ENCODE data around the gene SETBP1.

SETBP1 gene

GRCh38 chr18:44841752-44842587 is 161.3 kb downstream of the SETBP1 start:
- no peak for DNase-seq (ENCODE audit: low spot score)

GRCh38 chr18:44842588-44843412 is 162.1 kb downstream of the SETBP1 start:
- no peak for DNase-seq (ENCODE audit: low spot score)

- no peak for DNase-seq (ENCODE audit: low spot score)
These were observed 163.8 kb downstream of the SETBP1 start for GRCh38 chr18:44844486-44844885.

- no peak for DNase-seq (ENCODE audit: low spot score)
These were observed 165.8 kb downstream of the SETBP1 start for GRCh38 chr18:44846450-44846849.

- DNase-seq (ENCODE audit: low spot score), result peak; percentile 8
These were observed 168.1 kb downstream of the SETBP1 start for GRCh38 chr18:44848644-44849335.

- DNase-seq (ENCODE audit: low spot score), result peak; percentile 82
These were observed 168.7 kb downstream of the SETBP1 start for GRCh38 chr18:44849361-44849760.

- DNase-seq (ENCODE audit: low spot score), result no peak
These were observed 169.3 kb downstream of the SETBP1 start for GRCh38 chr18:44850001-44850400.

- DNase-seq (ENCODE audit: low spot score), result no peak
These were observed 171.4 kb downstream of the SETBP1 start for GRCh38 chr18:44851856-44852621.

- peak; percentile 17 for DNase-seq (ENCODE audit: low spot score)
These were observed 172.1 kb downstream of the SETBP1 start for GRCh38 chr18:44852818-44853217.

GRCh38 chr18:44853430-44853829 is 172.7 kb downstream of the SETBP1 start:
- no peak for DNase-seq (ENCODE audit: low spot score)

GRCh38 chr18:44855681-44856080 is 175.0 kb downstream of the SETBP1 start:
- no peak for DNase-seq (ENCODE audit: low spot score)

GRCh38 chr18:44856157-44856556 is 175.5 kb downstream of the SETBP1 start:
- DNase-seq (ENCODE audit: low spot score), result no peak

GRCh38 chr18:44857081-44857480 is 176.4 kb downstream of the SETBP1 start:
- DNase-seq (ENCODE audit: low spot score), result no peak

GRCh38 chr18:44857744-44858491 is 177.2 kb downstream of the SETBP1 start:
- DNase-seq (ENCODE audit: low spot score), result no peak

- peak; percentile 53 for DNase-seq (ENCODE audit: low spot score)
These were observed 178.6 kb downstream of the SETBP1 start for GRCh38 chr18:44859263-44859662.

- no peak for DNase-seq (ENCODE audit: low spot score)
These were observed 179.2 kb downstream of the SETBP1 start for GRCh38 chr18:44859751-44860439.

- DNase-seq (ENCODE audit: low spot score), result no peak
These were observed 181.4 kb downstream of the SETBP1 start for GRCh38 chr18:44862112-44862511.

- no peak for DNase-seq (ENCODE audit: low spot score)
These were observed 185.4 kb downstream of the SETBP1 start for GRCh38 chr18:44866103-44866502.

- DNase-seq (ENCODE audit: low spot score), result no peak
These were observed 188.8 kb downstream of the SETBP1 start for GRCh38 chr18:44869533-44869932.
